HuH-7 (cell line): ENCODE results near the gene CTBP2.

Source experiments
- DNase-seq: peaks from one replicate; pipeline ENCODE4 v3.0.0; 2011; ENCODE audit warnings: low spot score

The CTBP2 gene

DNA sequence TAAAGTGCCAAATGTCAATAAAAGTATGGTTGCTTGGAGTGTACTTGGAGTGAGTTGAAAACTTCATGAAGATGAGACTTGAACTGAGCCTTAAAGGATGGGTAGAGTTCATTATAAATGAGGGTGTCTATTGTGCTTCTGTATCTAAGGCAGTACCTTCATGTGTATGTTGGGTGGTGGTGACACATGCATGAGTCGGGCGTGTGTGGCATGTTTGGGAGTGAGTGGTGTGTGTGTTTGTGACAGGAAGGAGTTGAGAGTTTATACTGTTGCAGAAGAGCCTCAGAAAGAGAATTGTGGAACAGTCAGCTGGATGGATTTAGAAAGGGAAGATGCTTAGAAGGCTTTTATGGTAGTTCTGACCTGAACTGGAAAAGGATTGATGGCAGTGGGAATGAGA, 224.4 kb downstream of the CTBP2 start:
- no peak for DNase-seq
